ENCODE data around the gene TSC2.
A peak's percentile ranks its signal among the peaks of the same experiment; 100 is the strongest.
"Not testable (repeated sequence)": the region's sequence is repeated elsewhere in the genome, so short reads cannot be mapped to it uniquely, and the experiment has no call there.

TSC2 gene

GRCh38 chr16:2108446-2109270 lies 60.9 kb downstream of the TSC2 start:
- DNase-seq: not testable (repeated sequence)

- not testable (repeated sequence) for DNase-seq
These were observed 61.4 kb downstream of the TSC2 start for GRCh38 chr16:2109271-2109580.

GRCh38 chr16:2109872-2110271 lies 62.1 kb downstream of the TSC2 start:
- not testable (repeated sequence) for DNase-seq

GRCh38 chr16:2110332-2111008 lies 62.7 kb downstream of the TSC2 start:
- not testable (repeated sequence) for DNase-seq

GRCh38 chr16:2111009-2111353 lies 63.2 kb downstream of the TSC2 start:
- not testable (repeated sequence) for DNase-seq

GRCh38 chr16:2111412-2112335 lies 63.9 kb downstream of the TSC2 start:
- not testable (repeated sequence) for DNase-seq

GRCh38 chr16:2112539-2113106 lies 64.8 kb downstream of the TSC2 start:
- not testable (repeated sequence) for DNase-seq

GRCh38 chr16:2114225-2114624 lies 66.4 kb downstream of the TSC2 start:
- DNase-seq: not testable (repeated sequence)

- DNase-seq: not testable (repeated sequence)
These were observed 67.3 kb downstream of the TSC2 start for GRCh38 chr16:2114885-2115590.

- DNase-seq: no peak
These were observed 67.8 kb downstream of the TSC2 start for GRCh38 chr16:2115591-2115973.

- DNase-seq: not testable (repeated sequence)
These were observed 68.6 kb downstream of the TSC2 start for GRCh38 chr16:2116428-2116827.

- not testable (repeated sequence) for DNase-seq
These were observed 69.6 kb downstream of the TSC2 start for GRCh38 chr16:2117341-2117740.

- DNase-seq: peak; percentile 41
These were observed 70.4 kb downstream of the TSC2 start for GRCh38 chr16:2117960-2118722.

- peak; percentile 50 for DNase-seq
These were observed 73.5 kb downstream of the TSC2 start for GRCh38 chr16:2121325-2121724.

GRCh38 chr16:2121853-2122252 lies 74.1 kb downstream of the TSC2 start:
- no peak for DNase-seq

- no peak for DNase-seq
These were observed 74.6 kb downstream of the TSC2 start for GRCh38 chr16:2122429-2122828.

- not testable (repeated sequence) for DNase-seq
These were observed 75.3 kb downstream of the TSC2 start for GRCh38 chr16:2122934-2123683.

- DNase-seq: peak; percentile 17
These were observed 76.1 kb downstream of the TSC2 start for GRCh38 chr16:2123706-2124376.

GRCh38 chr16:2124377-2124693 lies 76.5 kb downstream of the TSC2 start:
- DNase-seq: not testable (repeated sequence)
